ENCODE results near the gene KLF16.

GRCh38 chr19:1902923-1903322 is 39.5 kb upstream of the KLF16 start:
- TF ChIP-seq CTCF (IDR thresholded peaks at IDR 0.05; ENCODE audit: insufficient read depth, low read depth, low read length): no peak
- TF ChIP-seq EZH2 (IDR thresholded peaks at IDR 0.05; ENCODE audit: insufficient read depth, low read length): no peak
